WTC11 (cell line): Measurements from ENCODE around the gene THBD. TPM values are rescaled to one million over a fixed set of nuclear protein-coding genes. Genes with fewer than 3 reads are reported as not detected.

Source experiments
- ATAC-seq: fragments of 200-7000 bp; cut with Tn5 transposase; 2 replicates; pipeline ENCODE4 v1.10.0; 2021; ENCODE audit warnings: mild to moderate bottlenecking, moderate library complexity
- CTCF ChIA-PET: fragments of 300-600 bp; sonication (Branson Sonifier 250); formaldehyde crosslinking; loops from one replicate; lab custom pipeline; 2021; ENCODE audit warnings: antibody characterized with exemption; lab: Charles Lee
- POLR2A ChIA-PET: fragments of 350-600 bp; sonication (Branson Sonifier 250); formaldehyde crosslinking; loops from one replicate; lab custom pipeline; 2021; ENCODE audit warnings: antibody characterized with exemption; lab: Charles Lee
- DNase-seq: peaks from one replicate; pipeline ENCODE4 v3.0.0; 2021; ENCODE audit warnings: low spot score
- H3K27ac Mint-ChIP-seq: 2 replicates; pipeline ENCODE4 v1.8.0; 2021; ENCODE audit warnings: mixed read lengths
- H3K27me3 Mint-ChIP-seq: 2 replicates; pipeline ENCODE4 v1.8.0; 2021; ENCODE audit warnings: low read depth, mild to moderate bottlenecking, moderate library complexity, mixed read lengths
- H3K36me3 Mint-ChIP-seq: 2 replicates; pipeline ENCODE4 v1.8.0; 2021; ENCODE audit warnings: mixed read lengths
- H3K4me1 Mint-ChIP-seq: 2 replicates; pipeline ENCODE4 v1.8.0; 2022; ENCODE audit warnings: mixed read lengths
- H3K4me3 Mint-ChIP-seq: 2 replicates; pipeline ENCODE4 v1.8.0; 2021; ENCODE audit warnings: mild to moderate bottlenecking, moderate library complexity, mixed read lengths
- H3K9me3 Mint-ChIP-seq: 2 replicates; pipeline ENCODE4 v1.8.0; 2021; ENCODE audit warnings: mixed read lengths
- CBFB ChIP-seq: sonication (generic); formaldehyde crosslinking; IDR thresholded peaks from 2 replicates; pipeline ENCODE4 v1.8.1; 2022; ENCODE audit warnings: mild to moderate bottlenecking, low read depth, missing genetic modification reagents
- CREM ChIP-seq: sonication (generic); formaldehyde crosslinking; IDR thresholded peaks from 2 replicates; pipeline ENCODE4 v1.8.1; 2022; ENCODE audit warnings: mild to moderate bottlenecking, missing genetic modification reagents, moderate library complexity
- E2F4 ChIP-seq: sonication (generic); formaldehyde crosslinking; IDR thresholded peaks from 2 replicates; pipeline ENCODE4 v1.8.1; 2022; ENCODE audit warnings: low read depth, mild to moderate bottlenecking, moderate library complexity, missing genetic modification reagents, borderline replicate concordance
- E2F5 ChIP-seq: sonication (generic); formaldehyde crosslinking; IDR thresholded peaks from 2 replicates; pipeline ENCODE4 v1.8.1; 2022; ENCODE audit warnings: mild to moderate bottlenecking, moderate library complexity, missing genetic modification reagents
- EMX1 ChIP-seq: fragments of 250-450 bp; sonication (Bioruptor Pico); IDR thresholded peaks from 2 replicates; pipeline ENCODE4 v1.8.0; 2021; ENCODE audit warnings: mild to moderate bottlenecking
- ESRRA ChIP-seq: sonication (generic); formaldehyde crosslinking; IDR thresholded peaks from 2 replicates; pipeline ENCODE4 v1.8.1; 2022; ENCODE audit warnings: mild to moderate bottlenecking, missing genetic modification reagents, borderline replicate concordance
- FOXJ3 ChIP-seq: sonication (generic); formaldehyde crosslinking; IDR thresholded peaks from 2 replicates; pipeline ENCODE4 v1.9.0; 2021; ENCODE audit warnings: missing genetic modification reagents, mild to moderate bottlenecking, borderline replicate concordance
- FOXK1 ChIP-seq: sonication (generic); formaldehyde crosslinking; IDR thresholded peaks from 2 replicates; pipeline ENCODE4 v1.8.0; 2022; ENCODE audit warnings: mild to moderate bottlenecking, moderate library complexity, missing genetic modification reagents
- GTF2I ChIP-seq: fragments of 250-450 bp; sonication (Bioruptor Pico); conservative IDR thresholded peaks from 2 replicates; pipeline ENCODE4 v1.4.0; 2021; ENCODE audit warnings: mild to moderate bottlenecking
- MLX ChIP-seq: sonication (generic); formaldehyde crosslinking; IDR thresholded peaks from 2 replicates; pipeline ENCODE4 v1.8.1; 2023; ENCODE audit warnings: mild to moderate bottlenecking, missing genetic modification reagents, moderate library complexity
- NFE2L1 ChIP-seq: sonication (generic); formaldehyde crosslinking; IDR thresholded peaks from 2 replicates; pipeline ENCODE4 v1.8.1; 2023; ENCODE audit warnings: missing genetic modification reagents
- TP53 ChIP-seq: sonication (generic); formaldehyde crosslinking; IDR thresholded peaks from 2 replicates; pipeline ENCODE4 v1.8.1; 2023; ENCODE audit warnings: mild to moderate bottlenecking, missing genetic modification reagents
- ZMAT4 ChIP-seq: fragments of 250-450 bp; sonication (Bioruptor Pico); IDR thresholded peaks from 2 replicates; pipeline ENCODE4 v1.9.0; 2021; ENCODE audit warnings: mild to moderate bottlenecking
- total RNA-seq: library from RNA; stranded (reverse); gene quantifications from 3 replicates; pipeline ENCODE4 v1.2.3, GENCODE V29; 2021
- TF ChIP-seq, protein P1 (sequence below): fragments of 250-450 bp; sonication (Bioruptor Pico); IDR thresholded peaks from 2 replicates; pipeline ENCODE4 v2.1.2; 2022; ENCODE audit warnings: mild to moderate bottlenecking, moderate library complexity
- TF ChIP-seq, protein P2 (sequence below): sonication (generic); formaldehyde crosslinking; IDR thresholded peaks from 2 replicates; pipeline ENCODE4 v1.8.0; 2023; ENCODE audit warnings: missing genetic modification reagents
- TF ChIP-seq, protein P3 (sequence below): sonication (generic); formaldehyde crosslinking; IDR thresholded peaks from 2 replicates; pipeline ENCODE4 v1.8.1; 2022; ENCODE audit warnings: missing genetic modification reagents, borderline replicate concordance
- TF ChIP-seq, protein P4 (sequence below): sonication (generic); formaldehyde crosslinking; IDR thresholded peaks from 2 replicates; pipeline ENCODE4 v1.8.0; 2023; ENCODE audit warnings: mild to moderate bottlenecking, missing genetic modification reagents
- TF ChIP-seq, protein P5 (sequence below): sonication (generic); formaldehyde crosslinking; conservative IDR thresholded peaks from 2 replicates; pipeline ENCODE4 v1.8.1; 2023; ENCODE audit warnings: mild to moderate bottlenecking, low read depth, missing genetic modification reagents, moderate library complexity

Gene THBD
- total RNA-seq, 1 experiment from 2014 or later: 1.0 TPM

DNA sequence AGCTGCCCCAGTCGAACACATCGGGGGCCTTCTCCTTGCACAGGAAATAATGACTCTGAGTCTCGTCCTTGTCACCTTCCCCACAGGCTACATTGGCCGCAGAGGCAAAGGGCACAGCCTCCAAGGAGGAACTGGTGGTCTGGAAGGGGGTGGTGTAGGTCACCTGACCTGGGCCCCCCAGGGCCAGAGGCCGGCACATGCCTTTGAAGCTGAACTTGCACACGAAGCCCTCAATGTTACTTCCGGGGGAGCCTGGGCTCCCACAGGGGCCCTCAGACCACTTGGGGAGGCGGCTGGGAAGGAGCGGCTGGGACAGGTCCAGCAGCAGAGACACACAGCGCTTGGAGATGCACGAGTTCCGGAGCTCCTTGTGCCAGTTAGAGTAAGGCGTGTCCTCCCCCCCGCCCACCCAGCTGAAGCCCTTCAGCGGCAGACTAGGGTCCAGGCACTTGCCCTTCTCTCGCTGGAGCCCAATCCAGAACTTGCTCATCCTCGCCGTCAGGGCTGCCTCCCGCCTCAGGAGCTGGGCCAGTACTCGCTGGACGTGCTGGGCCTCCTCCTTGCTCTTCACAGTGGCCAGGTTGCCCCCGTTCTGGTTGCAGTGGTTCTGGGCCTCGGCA is 36.1 kb upstream of the THBD start (continued):
- TF ChIP-seq EMX1 (CRISPR knock-in tag) (no peak), NFE2L1 (CRISPR knock-in tag) (no peak), E2F4 (CRISPR knock-in tag) (no peak), ZMAT4 (CRISPR knock-in tag) (no peak), CBFB (CRISPR knock-in tag) (no peak), E2F5 (no peak)
- TF ChIP-seq, protein P1, sequence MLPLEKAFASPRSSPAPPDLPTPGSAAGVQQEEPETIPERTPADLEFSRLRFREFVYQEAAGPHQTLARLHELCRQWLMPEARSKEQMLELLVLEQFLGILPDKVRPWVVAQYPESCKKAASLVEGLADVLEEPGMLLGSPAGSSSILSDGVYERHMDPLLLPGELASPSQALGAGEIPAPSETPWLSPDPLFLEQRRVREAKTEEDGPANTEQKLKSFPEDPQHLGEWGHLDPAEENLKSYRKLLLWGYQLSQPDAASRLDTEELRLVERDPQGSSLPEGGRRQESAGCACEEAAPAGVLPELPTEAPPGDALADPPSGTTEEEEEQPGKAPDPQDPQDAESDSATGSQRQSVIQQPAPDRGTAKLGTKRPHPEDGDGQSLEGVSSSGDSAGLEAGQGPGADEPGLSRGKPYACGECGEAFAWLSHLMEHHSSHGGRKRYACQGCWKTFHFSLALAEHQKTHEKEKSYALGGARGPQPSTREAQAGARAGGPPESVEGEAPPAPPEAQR (CRISPR knock-in tag): no peak

GRCh38 chr20:23084845-23085365 is 35.4 kb upstream of the THBD start:
- no peak for ATAC-seq
- CTCF ChIA-PET: interaction anchor here (1.4 to 1.5 kb wide), 2 partner anchors 10 to 34 kb away, joined by 3 to 6 read pairs; no protein-coding TSS in a partner anchor
- TF ChIP-seq, protein P2, sequence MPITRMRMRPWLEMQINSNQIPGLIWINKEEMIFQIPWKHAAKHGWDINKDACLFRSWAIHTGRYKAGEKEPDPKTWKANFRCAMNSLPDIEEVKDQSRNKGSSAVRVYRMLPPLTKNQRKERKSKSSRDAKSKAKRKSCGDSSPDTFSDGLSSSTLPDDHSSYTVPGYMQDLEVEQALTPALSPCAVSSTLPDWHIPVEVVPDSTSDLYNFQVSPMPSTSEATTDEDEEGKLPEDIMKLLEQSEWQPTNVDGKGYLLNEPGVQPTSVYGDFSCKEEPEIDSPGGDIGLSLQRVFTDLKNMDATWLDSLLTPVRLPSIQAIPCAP: no peak
- no peak for TF ChIP-seq TP53 (CRISPR knock-in tag)
- TF ChIP-seq, protein P3, sequence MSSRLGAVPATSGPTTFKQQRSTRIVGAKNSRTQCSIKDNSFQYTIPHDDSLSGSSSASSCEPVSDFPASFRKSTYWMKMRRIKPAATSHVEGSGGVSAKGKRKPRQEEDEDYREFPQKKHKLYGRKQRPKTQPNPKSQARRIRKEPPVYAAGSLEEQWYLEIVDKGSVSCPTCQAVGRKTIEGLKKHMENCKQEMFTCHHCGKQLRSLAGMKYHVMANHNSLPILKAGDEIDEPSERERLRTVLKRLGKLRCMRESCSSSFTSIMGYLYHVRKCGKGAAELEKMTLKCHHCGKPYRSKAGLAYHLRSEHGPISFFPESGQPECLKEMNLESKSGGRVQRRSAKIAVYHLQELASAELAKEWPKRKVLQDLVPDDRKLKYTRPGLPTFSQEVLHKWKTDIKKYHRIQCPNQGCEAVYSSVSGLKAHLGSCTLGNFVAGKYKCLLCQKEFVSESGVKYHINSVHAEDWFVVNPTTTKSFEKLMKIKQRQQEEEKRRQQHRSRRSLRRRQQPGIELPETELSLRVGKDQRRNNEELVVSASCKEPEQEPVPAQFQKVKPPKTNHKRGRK: no peak
- TF ChIP-seq EMX1 (CRISPR knock-in tag): no peak
- no peak for TF ChIP-seq MLX
- TF ChIP-seq, protein P1 (CRISPR knock-in tag): no peak
- TF ChIP-seq, protein P4, sequence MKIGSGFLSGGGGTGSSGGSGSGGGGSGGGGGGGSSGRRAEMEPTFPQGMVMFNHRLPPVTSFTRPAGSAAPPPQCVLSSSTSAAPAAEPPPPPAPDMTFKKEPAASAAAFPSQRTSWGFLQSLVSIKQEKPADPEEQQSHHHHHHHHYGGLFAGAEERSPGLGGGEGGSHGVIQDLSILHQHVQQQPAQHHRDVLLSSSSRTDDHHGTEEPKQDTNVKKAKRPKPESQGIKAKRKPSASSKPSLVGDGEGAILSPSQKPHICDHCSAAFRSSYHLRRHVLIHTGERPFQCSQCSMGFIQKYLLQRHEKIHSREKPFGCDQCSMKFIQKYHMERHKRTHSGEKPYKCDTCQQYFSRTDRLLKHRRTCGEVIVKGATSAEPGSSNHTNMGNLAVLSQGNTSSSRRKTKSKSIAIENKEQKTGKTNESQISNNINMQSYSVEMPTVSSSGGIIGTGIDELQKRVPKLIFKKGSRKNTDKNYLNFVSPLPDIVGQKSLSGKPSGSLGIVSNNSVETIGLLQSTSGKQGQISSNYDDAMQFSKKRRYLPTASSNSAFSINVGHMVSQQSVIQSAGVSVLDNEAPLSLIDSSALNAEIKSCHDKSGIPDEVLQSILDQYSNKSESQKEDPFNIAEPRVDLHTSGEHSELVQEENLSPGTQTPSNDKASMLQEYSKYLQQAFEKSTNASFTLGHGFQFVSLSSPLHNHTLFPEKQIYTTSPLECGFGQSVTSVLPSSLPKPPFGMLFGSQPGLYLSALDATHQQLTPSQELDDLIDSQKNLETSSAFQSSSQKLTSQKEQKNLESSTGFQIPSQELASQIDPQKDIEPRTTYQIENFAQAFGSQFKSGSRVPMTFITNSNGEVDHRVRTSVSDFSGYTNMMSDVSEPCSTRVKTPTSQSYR (CRISPR knock-in tag): no peak
- no peak for TF ChIP-seq ESRRA (CRISPR knock-in tag)
- TF ChIP-seq, protein P5, sequence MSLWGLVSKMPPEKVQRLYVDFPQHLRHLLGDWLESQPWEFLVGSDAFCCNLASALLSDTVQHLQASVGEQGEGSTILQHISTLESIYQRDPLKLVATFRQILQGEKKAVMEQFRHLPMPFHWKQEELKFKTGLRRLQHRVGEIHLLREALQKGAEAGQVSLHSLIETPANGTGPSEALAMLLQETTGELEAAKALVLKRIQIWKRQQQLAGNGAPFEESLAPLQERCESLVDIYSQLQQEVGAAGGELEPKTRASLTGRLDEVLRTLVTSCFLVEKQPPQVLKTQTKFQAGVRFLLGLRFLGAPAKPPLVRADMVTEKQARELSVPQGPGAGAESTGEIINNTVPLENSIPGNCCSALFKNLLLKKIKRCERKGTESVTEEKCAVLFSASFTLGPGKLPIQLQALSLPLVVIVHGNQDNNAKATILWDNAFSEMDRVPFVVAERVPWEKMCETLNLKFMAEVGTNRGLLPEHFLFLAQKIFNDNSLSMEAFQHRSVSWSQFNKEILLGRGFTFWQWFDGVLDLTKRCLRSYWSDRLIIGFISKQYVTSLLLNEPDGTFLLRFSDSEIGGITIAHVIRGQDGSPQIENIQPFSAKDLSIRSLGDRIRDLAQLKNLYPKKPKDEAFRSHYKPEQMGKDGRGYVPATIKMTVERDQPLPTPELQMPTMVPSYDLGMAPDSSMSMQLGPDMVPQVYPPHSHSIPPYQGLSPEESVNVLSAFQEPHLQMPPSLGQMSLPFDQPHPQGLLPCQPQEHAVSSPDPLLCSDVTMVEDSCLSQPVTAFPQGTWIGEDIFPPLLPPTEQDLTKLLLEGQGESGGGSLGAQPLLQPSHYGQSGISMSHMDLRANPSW (CRISPR knock-in tag): no peak
- no peak for TF ChIP-seq FOXK1
- TF ChIP-seq FOXJ3 (CRISPR knock-in tag): no peak
- no peak for TF ChIP-seq CREM
- no peak for TF ChIP-seq GTF2I (CRISPR knock-in tag)
- no peak for TF ChIP-seq NFE2L1 (CRISPR knock-in tag)

More at GRCh38 chr20:23084845-23085365, 35.4 kb upstream of the THBD start:
- Mint-ChIP-seq H3K4me3 (no peak overlapping the region), H3K9me3 (no peaks in the 10 kb centered on the region), H3K27ac (no peak overlapping the region), H3K36me3 (no peaks in the 10 kb centered on the region), H3K27me3 (no peaks in the 10 kb centered on the region; the same call in 1 of the 2 replicates), H3K4me1 (peaks cover 28% of the 10 kb centered on the region)
- DNase-seq: no peak
- POLR2A ChIA-PET: no interaction called here
